ENCODE data around the gene LRIT3. TPM values are rescaled to one million over a fixed set of nuclear protein-coding genes. Genes with fewer than 3 reads are reported as not detected.
"Not testable (repeated sequence)": the region's sequence is repeated elsewhere in the genome, so short reads cannot be mapped to it uniquely, and the experiment has no call there.

The LRIT3 gene
- total RNA-seq, 4 donors from 2014 or later: 0.27 to 0.63 (median 0.39) TPM

GRCh38 chr4:109848501-109848900 lies 594 bp downstream of the LRIT3 start:
- WGBS, 2 donors: 57 to 60% methylated on average over 2 of the region's 2 CpGs
- intact Hi-C loops (cut with DNase I): no loop called here
- no peak overlapping the region for H3K4me3 ChIP-seq (replicated peaks in 1 of 3)

GRCh38 chr4:109850601-109851000 lies 2.7 kb downstream of the LRIT3 start:
- no peak overlapping the region for H3K4me3 ChIP-seq (replicated peaks in 1 of 3)
- intact Hi-C loops (cut with DNase I): no loop called here
- 61 to 63% methylated on average over 5 of the region's 5 CpGs for WGBS, 2 donors
- H3K36me3 ChIP-seq: no peaks in the 10 kb centered on the region
- H3K27ac ChIP-seq: no peak overlapping the region
- no peaks in the 10 kb centered on the region for H3K9me3 ChIP-seq
- no peaks in the 10 kb centered on the region for H3K4me1 ChIP-seq
- no peak for TF ChIP-seq POLR2A (IDR thresholded peaks at IDR 0.05)
- TF ChIP-seq CTCF (IDR thresholded peaks at IDR 0.05): no peak
- DNase-seq: no peak
- H3K27me3 ChIP-seq: no peaks in the 10 kb centered on the region

More at GRCh38 chr4:109848501-109848900, 594 bp downstream of the LRIT3 start:
- Histone ChIP-seq H3K4me1 (no peaks in the 10 kb centered on the region), H3K36me3 (no peaks in the 10 kb centered on the region), H3K9me3 (no peaks in the 10 kb centered on the region), H3K27me3 (no peaks in the 10 kb centered on the region), H3K27ac (no peak overlapping the region)
- no peak for DNase-seq
- TF ChIP-seq CTCF (IDR thresholded peaks at IDR 0.05): no peak
- TF ChIP-seq POLR2A (IDR thresholded peaks at IDR 0.05): no peak

GRCh38 chr4:109859426-109860300 lies 11.8 kb downstream of the LRIT3 start:
- not testable (repeated sequence) for H3K36me3 ChIP-seq
- WGBS, 2 donors: 88 to 90% methylated on average over 4 of the region's 4 CpGs

GRCh38 chr4:109861271-109861670 lies 13.4 kb downstream of the LRIT3 start:
- Histone ChIP-seq H3K9me3 (no peaks in the 10 kb centered on the region), H3K4me3 (replicated peaks in 1 of 3) (no peak overlapping the region), H3K27ac (no peak overlapping the region), H3K36me3 (no peaks in the 10 kb centered on the region), H3K27me3 (no peaks in the 10 kb centered on the region), H3K4me1 (no peaks in the 10 kb centered on the region)
- 94 to 99% methylated on average over 2 of the region's 2 CpGs for WGBS, 2 donors
- TF ChIP-seq POLR2A (IDR thresholded peaks at IDR 0.05): no peak
- TF ChIP-seq CTCF (IDR thresholded peaks at IDR 0.05): no peak
- no peak for DNase-seq
- intact Hi-C loops (cut with DNase I): no loop called here

More at GRCh38 chr4:109859426-109860300, 11.8 kb downstream of the LRIT3 start:
- H3K27me3 ChIP-seq; H3K27ac ChIP-seq; H3K4me3 ChIP-seq (replicated peaks in 1 of 3); H3K4me1 ChIP-seq; intact Hi-C loops (cut with DNase I); DNase-seq; H3K9me3 ChIP-seq: not testable (repeated sequence)

- H3K9me3 ChIP-seq: no peaks in the 10 kb centered on the region
- no peak for DNase-seq
- no peaks in the 10 kb centered on the region for H3K27me3 ChIP-seq
- H3K4me1 ChIP-seq: no peaks in the 10 kb centered on the region
- 89 to 91% methylated on average over 3 of the region's 3 CpGs for WGBS, 2 donors
- H3K36me3 ChIP-seq: no peaks in the 10 kb centered on the region
- TF ChIP-seq POLR2A (IDR thresholded peaks at IDR 0.05) (no peak), CTCF (IDR thresholded peaks at IDR 0.05) (no peak)
- no peak overlapping the region for H3K27ac ChIP-seq
- intact Hi-C loops (cut with DNase I): no loop called here
- H3K4me3 ChIP-seq (replicated peaks in 1 of 3): no peak overlapping the region
These were observed 14.1 kb downstream of the LRIT3 start for GRCh38 chr4:109861916-109862511.
